Endothelial cell of umbilical vein (primary cell): ENCODE data around the gene KCNIP1. TPM values are rescaled to one million over a fixed set of nuclear protein-coding genes. Genes with fewer than 3 reads are reported as not detected.

Experiments used
- BruUV-seq: library from RNA; stranded (reverse); fragments of 400-500 nt; replicated peaks from 2 replicates; lab custom pipeline; 2021; lab: Mats Ljungman, UMichigan
- CTCF ChIA-PET: fragments of 300-600, 350-600 bp; sonication (Branson Sonifier 250); formaldehyde crosslinking; loops from one replicate; lab custom pipeline; 2021; ENCODE audit warnings: antibody characterized with exemption, inconsistent platforms; lab: Charles Lee
- POLR2A ChIA-PET: fragments of 300-600, 350-600 bp; sonication (Branson Sonifier 250); formaldehyde crosslinking; loops from one replicate; lab custom pipeline; 2021; ENCODE audit warnings: antibody characterized with exemption, inconsistent platforms; lab: Charles Lee
- DNase-seq: peaks from one replicate; pipeline ENCODE4 v3.0.0-alpha.2; 2011; ENCODE audit warnings: low read depth, low spot score
- FAIRE-seq: peaks from 2 replicates; lab custom pipeline; 2011; peaks lifted over from hg19 to GRCh38; lab: Jason Lieb, UNC
- H2AFZ ChIP-seq: 2 replicates; pipeline ENCODE4 v1.6.0; 2012; ENCODE audit warnings: low read depth, low read length, control low read depth, inconsistent platforms
- H3K27ac ChIP-seq: 2 replicates; pipeline ENCODE4 v1.5.1; 2011; ENCODE audit warnings: low read depth, mild to moderate bottlenecking, control low read depth, low read length, moderate library complexity; ENCODE audit not compliant: insufficient read depth
- H3K27me3 ChIP-seq, 2 experiments: 2 replicates each; pipeline versions ENCODE4 v1.6.0 to v1.6.1; 2011; ENCODE audit warnings: low read length in 2 of 2, mixed read lengths in 1 of 2; ENCODE audit not compliant: control insufficient read depth in 2 of 2, insufficient read depth in 2 of 2
- H3K36me3 ChIP-seq, 2 experiments: 2 replicates in 1 of 2; 3 replicates in 1 of 2; pipeline ENCODE4 v1.5.1; 2011; ENCODE audit warnings: low read length in 2 of 2, mild to moderate bottlenecking in 1 of 2, moderate library complexity in 1 of 2; ENCODE audit not compliant: control insufficient read depth in 2 of 2, insufficient read depth in 2 of 2; ENCODE audit errors: extremely low read depth in 1 of 2
- H3K4me1 ChIP-seq: 3 replicates; pipeline ENCODE4 v1.5.1; 2011; ENCODE audit warnings: mild to moderate bottlenecking, low read length; ENCODE audit not compliant: control insufficient read depth, insufficient read depth; ENCODE audit errors: extremely low read depth
- H3K4me2 ChIP-seq: 2 replicates; pipeline ENCODE4 v1.6.1; 2011; ENCODE audit warnings: low read length, control low read depth, mixed read lengths; ENCODE audit not compliant: insufficient read depth
- H3K4me3 ChIP-seq, 3 experiments: fragments of 200-600 bp in 1 of 3; sonication (generic), shearing (Covaris generic) in 1 of 3; replicated peaks in 1 of 3; 2 replicates each; pipeline ENCODE4 v1.5.1; 2011 to 2016; ENCODE audit warnings: control low read depth in 3 of 3, low read length in 3 of 3, mild to moderate bottlenecking in 2 of 3, inconsistent platforms in 1 of 3, low read depth in 1 of 3, moderate library complexity in 1 of 3; ENCODE audit not compliant: insufficient read depth in 1 of 3
- H3K79me2 ChIP-seq: 2 replicates; pipeline ENCODE4 v1.6.0; 2012; ENCODE audit warnings: low read length, inconsistent platforms; ENCODE audit not compliant: control insufficient read depth, insufficient read depth
- H3K9ac ChIP-seq: replicated peaks from 2 replicates; pipeline ENCODE3; 2011; ENCODE audit warnings: low read length, control low read depth; ENCODE audit not compliant: insufficient read depth; ENCODE audit errors: extremely low read depth
- H3K9me1 ChIP-seq: replicated peaks from 3 replicates; pipeline ENCODE4 v1.6.0; 2011; ENCODE audit warnings: mild to moderate bottlenecking, low read length; ENCODE audit not compliant: control insufficient read depth, insufficient read depth; ENCODE audit errors: extremely low read depth
- H3K9me3 ChIP-seq: replicated peaks from 2 replicates; pipeline ENCODE4 v1.5.1; 2012; ENCODE audit warnings: low read length, inconsistent platforms; ENCODE audit not compliant: control insufficient read depth, insufficient read depth
- H4K20me1 ChIP-seq: replicated peaks from 2 replicates; pipeline ENCODE3; 2011; ENCODE audit warnings: mild to moderate bottlenecking, low read length; ENCODE audit not compliant: control insufficient read depth, insufficient read depth; ENCODE audit errors: extremely low read depth
- EZH2 ChIP-seq: IDR thresholded peaks from 2 replicates; pipeline ENCODE4 v1.6.1; 2012; ENCODE audit warnings: borderline replicate concordance, low read depth, mild to moderate bottlenecking, moderate library complexity, low read length, inconsistent platforms; ENCODE audit not compliant: severe bottlenecking
- FOS ChIP-seq: IDR thresholded peaks from 2 replicates; pipeline ENCODE4 v1.6.1; 2011; ENCODE audit warnings: mild to moderate bottlenecking, low read length, moderate library complexity, borderline replicate concordance; ENCODE audit not compliant: insufficient read depth
- GATA2 ChIP-seq: IDR thresholded peaks from 2 replicates; pipeline ENCODE4 v1.7.0; 2011; ENCODE audit warnings: low read depth, mild to moderate bottlenecking, moderate library complexity, mixed read lengths, low read length; ENCODE audit not compliant: insufficient read length, insufficient read depth
- JUN ChIP-seq: IDR thresholded peaks from 2 replicates; pipeline ENCODE4 v1.6.1; 2011; ENCODE audit warnings: borderline replicate concordance, low read depth; ENCODE audit not compliant: insufficient read length, insufficient read depth
- MYC ChIP-seq: IDR thresholded peaks from one replicate; pipeline ENCODE4 v1.6.1; 2011; ENCODE audit warnings: mild to moderate bottlenecking, low read depth, low read length
- POLR2A ChIP-seq: IDR thresholded peaks from 2 replicates; pipeline ENCODE4 v1.6.1; 2012; ENCODE audit warnings: low read depth, mild to moderate bottlenecking, control low read depth, low read length
- POLR2AphosphoS5 ChIP-seq: IDR thresholded peaks from 2 replicates; pipeline ENCODE4 v1.6.1; 2012; ENCODE audit warnings: low read depth, mild to moderate bottlenecking, control low read depth, low read length, moderate library complexity; ENCODE audit not compliant: insufficient read depth
- dilution Hi-C: fragments of 300-500 bp; cut with MboI; formaldehyde crosslinking; loops from one replicate; pipeline ENCODE4 v1.15.0; 2019; ENCODE audit warnings: low sequenced_read_pairs; ENCODE audit not compliant: extremely low pct_ligation_motif_present
- intact Hi-C: fragments of 100-400 bp; cut with micrococcal nuclease; formaldehyde crosslinking; loops from one replicate; pipeline ENCODE4 v1.10.0; 2022
- polyA plus RNA-seq, 4 experiments: library from polyadenylated mRNA; depleted of rRNA in 3 of 4; stranded (reverse) in 3 of 4; unstranded in 1 of 4; fragments of >200 nt; gene quantifications; 2 replicates each; pipeline versions ENCODE4 v1.2.1 to v1.2.3, GENCODE V29; 2011 to 2012; ENCODE audit warnings: missing spikeins in 1 of 4
- total RNA-seq: library from RNA; stranded (reverse); gene quantifications from 2 replicates; pipeline ENCODE4 v1.2.3, GENCODE V29; 2021
- TF ChIP-seq, protein P1 (sequence below): IDR thresholded peaks from 2 replicates; pipeline ENCODE4 v1.6.1; 2011; ENCODE audit not compliant: insufficient read depth, insufficient read length

KCNIP1 gene
- total and polyA plus RNA-seq, 2 donors (not counting 3 experiments of a cell fraction or from before 2014, with no cell fraction given), result 0.15 TPM; not detected in 1

DNA sequence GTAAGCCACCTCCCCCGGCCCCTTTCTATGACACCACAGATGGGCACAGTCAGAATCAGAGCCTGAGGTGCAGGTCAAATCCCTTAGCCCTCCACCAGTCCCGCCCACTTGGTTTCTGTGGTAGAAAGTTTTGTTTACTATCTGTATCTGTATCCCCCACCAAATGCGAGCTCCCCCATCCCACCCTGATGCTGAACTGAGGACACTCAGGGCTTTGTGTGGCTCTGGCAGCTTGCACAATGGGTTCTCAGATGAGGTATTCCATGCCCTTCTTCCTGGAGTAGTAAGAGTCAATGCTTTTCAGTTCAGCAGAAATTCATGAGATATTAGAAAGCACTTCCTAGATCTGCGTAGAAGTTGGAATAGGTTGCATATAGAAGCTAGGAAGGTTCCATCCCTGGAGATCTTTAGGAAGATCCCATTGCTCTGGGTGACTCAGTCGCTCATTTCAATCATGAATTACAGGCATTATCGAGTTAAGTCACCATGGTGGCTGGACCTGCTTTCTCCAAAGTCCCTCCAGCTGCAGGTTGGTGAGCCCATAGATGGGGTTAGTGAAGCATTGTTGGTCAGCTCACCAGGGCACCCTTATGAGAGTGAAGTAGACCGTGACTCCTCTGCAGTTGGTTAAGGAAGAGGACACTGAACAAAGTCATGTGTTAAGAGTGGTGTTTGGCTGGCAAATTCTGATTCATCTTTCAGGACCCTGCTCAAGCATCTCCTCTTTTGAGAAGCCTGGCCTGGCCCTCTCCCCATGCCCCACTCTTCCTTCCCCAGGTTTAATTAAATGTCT is 10.6 kb upstream of the KCNIP1 start:
- H2AFZ ChIP-seq, result no peak overlapping the region
- BruUV-seq, result no TSS peak
- peaks cover 15% of the 10 kb centered on the region for H3K4me1 ChIP-seq
- intact Hi-C loops (loop anchor here (5.0 to 10.0 kb wide), 3 partner anchors 109 to 341 kb away; no protein-coding TSS in a partner anchor), dilution Hi-C loops (no loop called here)
- no peaks in the 10 kb centered on the region for H3K36me3 ChIP-seq
- no peaks in the 10 kb centered on the region for H3K79me2 ChIP-seq
- H3K9ac ChIP-seq, result no peak overlapping the region
- H3K27me3 ChIP-seq, result peaks cover 0 to 3% of the 10 kb centered on the region in 2 experiments
- ChIA-PET POLR2A (no interaction called here), CTCF (no interaction called here)
- TF ChIP-seq GATA2 (no peak), FOS (no peak), JUN (no peak), EZH2 (no peak), POLR2A (no peak), MYC (no peak), POLR2AphosphoS5 (no peak)
- TF ChIP-seq, protein P1, sequence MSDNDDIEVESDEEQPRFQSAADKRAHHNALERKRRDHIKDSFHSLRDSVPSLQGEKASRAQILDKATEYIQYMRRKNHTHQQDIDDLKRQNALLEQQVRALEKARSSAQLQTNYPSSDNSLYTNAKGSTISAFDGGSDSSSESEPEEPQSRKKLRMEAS, result no peak
- no peaks in the 10 kb centered on the region for H3K9me1 ChIP-seq
- no peaks in the 10 kb centered on the region for H4K20me1 ChIP-seq
- no peak overlapping the region for H3K4me3 ChIP-seq
- no peak for FAIRE-seq
- no peak for DNase-seq
- H3K4me2 ChIP-seq, result no peak overlapping the region
- H3K9me3 ChIP-seq, result no peaks in the 10 kb centered on the region
- H3K27ac ChIP-seq, result no peak overlapping the region
